HG02588 (cell line): ENCODE data around the gene SGSH.

Experiments used
- ATAC-seq: cut with Tn5 transposase; IDR thresholded peaks from one replicate; pipeline ENCODE4 v1.9.1; 2021; ENCODE audit warnings: mild to moderate bottlenecking, moderate library complexity; ENCODE audit not compliant: unreplicated experiment

The SGSH gene

GRCh38 chr17:80227666-80228065 lies 7.5 kb upstream of the SGSH start:
- ATAC-seq, result no peak

GRCh38 chr17:80227156-80227555 lies 7.0 kb upstream of the SGSH start:
- no peak for ATAC-seq

DNA sequence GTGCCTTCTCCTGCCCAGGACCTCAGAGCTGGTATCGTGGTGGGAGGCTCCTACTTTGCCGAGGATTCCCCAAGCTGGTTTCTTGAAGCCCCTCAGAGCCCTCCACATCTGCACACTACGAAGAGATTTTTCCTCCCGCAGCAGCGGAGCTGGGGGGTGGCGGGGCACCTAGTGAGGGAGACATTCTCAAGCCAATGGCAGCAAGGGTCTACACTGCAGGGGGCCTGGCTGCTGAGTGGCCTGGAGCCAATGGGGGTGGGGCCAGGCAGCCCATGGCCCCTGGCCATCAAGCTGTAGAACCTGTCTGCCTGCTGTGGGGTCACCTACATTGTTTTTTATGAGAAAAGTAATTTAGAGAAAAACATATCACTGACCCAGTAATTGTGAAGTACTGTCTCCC lies 5.1 kb upstream of the SGSH start:
- no peak for ATAC-seq

DNA sequence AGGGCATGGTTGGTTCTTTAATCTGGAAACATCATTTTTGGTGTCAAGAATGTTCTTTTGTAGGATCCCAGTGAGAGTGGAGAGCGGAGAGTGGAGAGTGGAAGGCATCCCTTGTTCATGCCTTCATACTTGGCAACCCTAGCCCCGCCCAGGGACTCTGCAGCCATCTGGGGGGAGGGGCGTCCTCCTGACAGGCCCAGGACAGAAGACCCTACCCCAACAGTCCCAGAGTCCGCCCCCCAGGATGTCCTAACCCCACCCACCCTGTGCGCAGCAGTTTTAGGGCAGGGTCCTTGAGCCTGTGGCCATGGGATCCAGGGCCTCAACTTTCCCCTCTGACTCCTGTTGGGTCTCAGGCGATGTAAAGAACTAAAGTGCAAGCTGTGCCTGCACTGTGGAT lies 4.5 kb upstream of the SGSH start:
- ATAC-seq, result no peak

GRCh38 chr17:80223838-80224497 lies 3.8 kb upstream of the SGSH start:
- ATAC-seq, result no peak

GRCh38 chr17:80223142-80223815 lies 3.1 kb upstream of the SGSH start:
- ATAC-seq, result no peak

DNA sequence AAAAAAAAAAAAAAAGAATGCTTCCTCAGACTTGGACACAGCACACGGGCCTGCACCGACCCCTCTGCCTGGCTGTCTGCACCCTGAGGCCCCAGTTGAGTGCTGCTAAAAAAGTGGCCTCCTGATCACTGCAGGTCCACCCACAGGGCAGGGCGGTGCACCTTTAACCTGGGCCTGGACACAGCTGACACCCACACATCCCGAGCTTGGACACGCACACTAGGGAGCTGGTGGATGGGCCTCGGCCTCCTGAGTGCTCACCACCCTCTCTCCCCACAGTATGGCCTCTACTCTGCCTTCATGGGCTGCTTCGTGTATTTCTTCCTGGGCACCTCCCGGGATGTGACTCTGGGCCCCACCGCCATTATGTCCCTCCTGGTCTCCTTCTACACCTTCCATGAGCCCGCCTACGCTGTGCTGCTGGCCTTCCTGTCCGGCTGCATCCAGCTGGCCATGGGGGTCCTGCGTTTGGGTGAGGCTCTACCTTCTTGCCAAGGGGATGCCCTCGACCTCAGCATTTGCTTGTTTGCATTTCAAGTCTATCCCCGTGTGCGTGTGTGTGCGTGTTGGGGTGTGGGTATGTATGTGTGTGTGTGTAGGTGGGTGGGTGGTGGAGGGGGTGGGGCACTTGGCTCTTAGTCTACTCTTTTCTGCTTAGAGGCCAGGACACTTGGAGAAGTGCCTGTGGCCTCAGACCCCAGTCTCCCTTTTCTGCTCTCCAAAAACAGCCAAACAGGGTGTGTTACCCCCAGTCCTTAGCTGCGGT lies 2.4 kb upstream of the SGSH start:
- ATAC-seq, result no peak

DNA sequence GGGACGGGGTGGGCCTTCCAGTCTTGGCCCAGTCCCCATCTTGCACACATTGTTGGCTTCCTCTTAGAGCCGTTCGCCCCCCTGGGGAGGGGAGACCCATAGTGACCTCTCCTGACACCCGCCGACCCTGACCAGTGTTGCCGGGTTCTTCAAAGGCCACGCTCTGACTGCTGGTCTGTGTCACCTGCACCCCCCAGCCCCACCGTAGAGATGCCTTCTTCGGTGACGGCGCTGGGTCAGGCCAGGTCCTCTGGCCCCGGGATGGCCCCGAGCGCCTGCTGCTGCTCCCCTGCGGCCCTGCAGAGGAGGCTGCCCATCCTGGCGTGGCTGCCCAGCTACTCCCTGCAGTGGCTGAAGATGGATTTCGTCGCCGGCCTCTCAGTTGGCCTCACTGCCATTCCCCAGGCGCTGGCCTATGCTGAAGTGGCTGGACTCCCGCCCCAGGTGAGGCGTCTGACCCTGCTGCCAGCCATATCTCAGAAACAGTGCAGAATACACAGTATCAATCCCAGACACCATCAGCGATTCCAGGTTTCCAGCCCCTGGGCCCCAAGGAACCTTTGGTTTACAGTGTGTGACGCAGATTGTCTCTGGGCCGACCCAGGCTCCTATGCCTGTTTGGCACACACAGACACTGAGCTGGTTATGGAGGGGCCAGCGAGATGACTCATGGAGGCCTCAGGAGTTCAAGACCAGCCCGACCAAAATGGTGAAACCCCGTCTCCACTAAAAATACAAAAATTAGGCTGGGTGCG lies 1.4 kb upstream of the SGSH start:
- no peak for ATAC-seq

- ATAC-seq, result no peak
These were observed 643 bp upstream of the SGSH start for GRCh38 chr17:80220736-80221215.

GRCh38 chr17:80219763-80220053 lies 425 bp downstream of the SGSH start:
- no peak for ATAC-seq

- no peak for ATAC-seq
These were observed 945 bp downstream of the SGSH start for GRCh38 chr17:80219013-80219762.

DNA sequence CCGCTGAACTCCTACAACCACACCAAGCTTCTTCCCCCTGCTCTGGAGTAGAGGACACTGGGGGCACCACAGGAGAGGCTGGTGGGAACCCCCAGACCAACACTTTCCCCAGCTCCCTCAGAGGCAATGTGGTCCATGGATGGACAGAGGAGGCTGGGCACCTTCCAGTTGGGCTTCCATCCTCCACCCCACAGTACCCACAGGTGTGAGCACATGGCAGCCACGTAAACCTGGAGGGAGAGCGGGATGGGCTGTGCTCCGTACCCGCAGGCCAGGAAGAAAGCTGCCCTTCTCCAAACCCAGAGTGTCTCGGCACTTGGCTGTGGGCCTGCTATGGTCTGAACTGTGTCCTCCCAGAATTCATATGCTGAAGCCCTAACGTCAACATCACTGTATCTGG lies 1.7 kb downstream of the SGSH start:
- no peak for ATAC-seq

DNA sequence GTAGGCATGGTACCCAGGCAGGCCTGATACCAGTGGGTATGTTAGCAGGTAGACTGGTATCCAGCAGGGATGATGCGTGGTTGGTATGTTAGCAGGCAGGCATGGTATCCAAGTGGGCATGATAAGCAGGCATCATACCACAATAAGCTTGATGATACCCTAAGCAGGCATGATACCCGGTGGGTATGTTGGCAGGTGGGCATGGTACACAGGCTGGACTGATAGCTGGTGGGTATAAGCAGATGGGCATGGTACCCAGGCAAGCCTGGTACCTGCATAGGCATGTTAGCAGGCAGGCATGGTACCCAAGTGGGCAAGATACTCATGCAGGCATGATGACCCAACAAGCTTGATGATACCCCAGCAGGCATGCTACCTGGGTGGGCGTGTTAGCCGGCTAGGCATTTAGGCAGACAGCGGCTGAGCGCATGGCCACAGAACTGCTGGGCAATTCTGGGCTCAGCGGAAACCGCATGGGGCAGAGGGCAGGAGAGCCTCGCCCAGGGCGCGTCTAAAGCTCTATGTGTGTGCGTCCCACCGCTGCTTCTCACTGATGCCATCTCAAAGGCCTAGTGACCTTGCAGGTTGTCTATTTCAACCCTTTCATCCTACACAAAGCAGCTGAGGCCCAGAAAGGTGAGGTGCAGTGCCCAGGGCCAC lies 2.3 kb downstream of the SGSH start:
- no peak for ATAC-seq

DNA sequence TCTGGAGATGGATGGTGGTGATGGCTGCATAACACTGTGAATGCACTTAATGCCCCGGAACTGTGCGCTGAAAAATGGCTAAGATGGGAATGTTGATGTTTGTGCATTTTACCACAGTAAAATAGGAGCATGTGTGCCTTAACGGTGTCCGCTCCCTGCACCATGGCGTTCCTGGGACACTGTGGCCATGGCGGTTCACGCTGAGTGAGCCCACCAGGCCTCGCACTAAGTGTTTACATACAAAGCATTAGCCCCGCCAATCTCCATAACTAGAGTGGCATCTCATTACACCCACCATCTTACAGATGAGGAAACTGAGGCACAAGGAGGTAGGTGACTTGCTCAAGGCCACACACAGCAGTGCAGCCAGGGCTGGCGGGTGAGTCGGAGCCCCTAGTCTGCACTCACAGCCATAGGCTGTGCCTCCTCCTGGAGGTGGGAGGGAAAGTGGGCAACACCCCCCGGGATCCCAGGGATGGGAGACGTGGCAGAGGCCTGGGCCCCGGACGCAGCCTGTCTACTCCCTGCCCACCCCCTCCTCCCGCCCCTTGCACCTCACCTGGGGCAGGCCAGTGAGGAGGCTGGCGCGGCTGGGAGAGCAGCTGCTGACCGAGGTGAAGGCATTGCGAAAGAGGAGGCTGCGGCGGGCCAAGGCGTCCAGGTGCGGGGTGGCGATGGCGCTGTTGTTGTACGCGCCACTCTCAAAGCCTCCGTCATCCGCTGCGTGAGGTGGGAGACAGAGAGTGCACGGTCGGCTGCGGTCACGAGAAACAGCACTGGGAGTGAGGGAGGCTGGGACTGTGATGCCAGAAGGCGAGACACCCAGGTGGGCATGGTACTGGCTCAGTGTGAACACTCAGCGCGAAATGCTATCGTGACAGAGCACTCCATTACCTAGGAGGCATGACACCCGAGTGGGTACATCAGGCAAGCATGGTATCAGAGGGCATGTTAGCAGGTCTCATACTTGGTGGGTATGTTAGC lies 3.4 kb downstream of the SGSH start:
- no peak for ATAC-seq

DNA sequence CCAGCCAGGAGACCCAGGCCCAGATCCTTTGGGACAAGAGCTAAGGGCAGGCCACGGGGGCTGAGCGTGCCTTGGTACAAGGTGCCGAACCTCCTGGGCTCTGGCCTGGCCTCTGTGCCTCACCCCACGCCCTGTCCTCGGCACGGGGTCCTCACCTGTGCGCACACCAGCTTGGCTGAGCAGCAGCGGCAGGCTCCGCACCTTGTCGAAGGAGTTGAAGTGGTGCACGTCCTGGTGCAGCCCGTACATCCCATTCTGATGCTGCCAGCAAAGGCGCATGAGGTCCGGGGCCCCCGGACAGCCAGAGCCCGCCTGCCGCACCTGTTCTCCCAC lies 5.3 kb downstream of the SGSH start:
- ATAC-seq, result no peak

DNA sequence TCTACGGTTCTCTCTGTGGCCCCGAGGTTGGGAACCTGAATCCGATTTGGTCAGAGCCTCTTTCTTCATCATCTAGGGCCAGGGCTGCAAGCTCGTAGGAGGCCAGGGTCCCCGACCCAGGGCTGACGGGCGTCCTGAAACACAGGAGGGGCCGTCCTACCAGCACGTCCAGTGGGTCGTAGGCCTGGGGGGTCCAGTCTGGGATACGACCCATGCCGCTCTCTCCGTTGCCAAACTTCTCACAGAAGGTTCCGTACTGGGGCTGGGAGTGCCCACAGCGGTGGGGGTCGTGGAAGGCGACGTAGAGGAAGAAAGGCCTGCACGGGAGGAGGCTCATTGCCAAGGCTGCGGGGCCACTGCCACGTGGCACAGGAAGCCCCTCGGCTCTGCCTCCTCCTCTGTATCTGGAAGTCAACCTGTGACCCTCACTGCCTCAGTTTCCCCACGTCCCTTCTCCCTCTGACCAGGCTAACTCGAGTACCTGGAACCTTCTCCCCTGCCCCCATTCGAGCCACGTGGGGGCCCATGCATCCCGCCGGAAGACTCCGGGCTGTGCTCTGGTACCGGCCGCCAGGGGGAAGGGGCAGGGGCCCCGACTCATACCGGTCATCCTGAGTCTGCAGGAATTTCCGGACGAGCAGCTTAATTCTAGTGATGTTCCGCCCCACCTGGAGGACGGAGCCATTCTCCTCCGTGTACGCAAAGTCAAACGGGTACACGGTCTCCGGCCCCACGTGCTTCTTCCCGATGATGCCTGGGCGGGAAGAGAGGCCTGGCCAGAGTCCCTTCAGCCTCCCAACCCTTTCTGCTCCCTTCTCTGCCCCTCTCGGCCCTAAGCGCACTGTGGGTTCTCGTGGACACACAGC lies 5.9 kb downstream of the SGSH start:
- ATAC-seq, result no peak

DNA sequence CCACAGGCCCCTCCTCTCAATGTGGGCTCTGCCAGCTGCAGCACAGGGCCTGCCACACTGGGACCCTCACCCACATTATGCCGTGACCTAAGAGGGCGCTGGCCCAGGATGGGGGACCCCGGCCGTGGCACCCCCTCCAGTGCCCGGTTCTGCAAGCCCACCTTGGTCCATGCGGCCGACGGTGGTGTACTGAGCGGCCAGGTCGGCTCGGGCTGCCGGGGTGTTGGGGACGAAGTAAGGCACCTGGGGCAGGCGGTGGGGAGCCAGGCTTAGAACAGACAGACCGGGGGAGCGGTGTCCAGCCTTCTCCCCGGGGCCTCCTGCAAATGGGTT lies 6.5 kb downstream of the SGSH start:
- no peak for ATAC-seq

- no peak for ATAC-seq
These were observed 7.0 kb downstream of the SGSH start for GRCh38 chr17:80212962-80213642.
